Glutamatergic neuron (in vitro differentiated cells): ENCODE measurements around the gene NUCB1. TPM values are rescaled to one million over a fixed set of nuclear protein-coding genes. Genes with fewer than 3 reads are reported as not detected.
"Not testable (repeated sequence)": the region's sequence is repeated elsewhere in the genome, so short reads cannot be mapped to it uniquely, and the experiment has no call there.

Experiments
- DNase-seq: peaks from one replicate; pipeline ENCODE4 v3.0.0; 2022
- H3K27ac Mint-ChIP-seq: one replicate; pipeline ENCODE4 v1.8.0; 2020; ENCODE audit warnings: mild to moderate bottlenecking, mixed read lengths, inconsistent platforms; ENCODE audit not compliant: unreplicated experiment
- H3K27me3 Mint-ChIP-seq: one replicate; pipeline ENCODE4 v1.8.0; 2020; ENCODE audit warnings: mild to moderate bottlenecking, moderate library complexity, mixed read lengths, inconsistent platforms; ENCODE audit not compliant: unreplicated experiment
- H3K36me3 Mint-ChIP-seq: one replicate; pipeline ENCODE4 v1.8.0; 2020; ENCODE audit warnings: mild to moderate bottlenecking, mixed read lengths, inconsistent platforms; ENCODE audit not compliant: unreplicated experiment
- H3K4me1 Mint-ChIP-seq: one replicate; pipeline ENCODE4 v1.8.0; 2020; ENCODE audit warnings: mild to moderate bottlenecking, low read depth, mixed read lengths, inconsistent platforms; ENCODE audit not compliant: unreplicated experiment
- H3K4me3 Mint-ChIP-seq: one replicate; pipeline ENCODE4 v1.8.0; 2020; ENCODE audit warnings: mild to moderate bottlenecking, mixed read lengths, inconsistent platforms; ENCODE audit not compliant: unreplicated experiment
- H3K9me3 Mint-ChIP-seq: one replicate; pipeline ENCODE4 v1.8.0; 2020; ENCODE audit warnings: mild to moderate bottlenecking, moderate library complexity, mixed read lengths, inconsistent platforms; ENCODE audit not compliant: unreplicated experiment
- total RNA-seq: library from RNA; stranded (reverse); fragmentation: NEBNext Ultra II Directional; extraction: Animal tissue kit (Norgen Biotek cat#: 25700); gene quantifications from one replicate; pipeline ENCODE4 v1.2.1, GENCODE V29; 2021; ENCODE audit not compliant: unreplicated experiment
- TF ChIP-seq, protein P1 (sequence below): fragments of 200-600 bp; sonication (generic); IDR thresholded peaks from one replicate; pipeline ENCODE4 v1.5.0; 2021; ENCODE audit not compliant: partially characterized antibody, unreplicated experiment

NUCB1 gene
- total RNA-seq, 1 donor from 2014 or later = 115 TPM

- H3K4me1 Mint-ChIP-seq = peaks cover 6% of the 10 kb centered on the region
- peaks cover 7% of the 10 kb centered on the region for H3K9me3 Mint-ChIP-seq
- peak; percentile 58 for DNase-seq
- H3K27ac Mint-ChIP-seq = no peak overlapping the region
- no peak overlapping the region for H3K4me3 Mint-ChIP-seq
- H3K36me3 Mint-ChIP-seq = no peaks in the 10 kb centered on the region
- H3K27me3 Mint-ChIP-seq = peaks cover 13% of the 10 kb centered on the region
- TF ChIP-seq, protein P1, sequence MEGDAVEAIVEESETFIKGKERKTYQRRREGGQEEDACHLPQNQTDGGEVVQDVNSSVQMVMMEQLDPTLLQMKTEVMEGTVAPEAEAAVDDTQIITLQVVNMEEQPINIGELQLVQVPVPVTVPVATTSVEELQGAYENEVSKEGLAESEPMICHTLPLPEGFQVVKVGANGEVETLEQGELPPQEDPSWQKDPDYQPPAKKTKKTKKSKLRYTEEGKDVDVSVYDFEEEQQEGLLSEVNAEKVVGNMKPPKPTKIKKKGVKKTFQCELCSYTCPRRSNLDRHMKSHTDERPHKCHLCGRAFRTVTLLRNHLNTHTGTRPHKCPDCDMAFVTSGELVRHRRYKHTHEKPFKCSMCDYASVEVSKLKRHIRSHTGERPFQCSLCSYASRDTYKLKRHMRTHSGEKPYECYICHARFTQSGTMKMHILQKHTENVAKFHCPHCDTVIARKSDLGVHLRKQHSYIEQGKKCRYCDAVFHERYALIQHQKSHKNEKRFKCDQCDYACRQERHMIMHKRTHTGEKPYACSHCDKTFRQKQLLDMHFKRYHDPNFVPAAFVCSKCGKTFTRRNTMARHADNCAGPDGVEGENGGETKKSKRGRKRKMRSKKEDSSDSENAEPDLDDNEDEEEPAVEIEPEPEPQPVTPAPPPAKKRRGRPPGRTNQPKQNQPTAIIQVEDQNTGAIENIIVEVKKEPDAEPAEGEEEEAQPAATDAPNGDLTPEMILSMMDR = no peak
Measured at GRCh38 chr19:48896191-48896720, 3.9 kb upstream of the NUCB1 start.

GRCh38 chr19:48897181-48897580, 2.9 kb upstream of the NUCB1 start:
- Mint-ChIP-seq H3K36me3 (no peaks in the 10 kb centered on the region), H3K27ac (no peak overlapping the region), H3K9me3 (peaks cover 7% of the 10 kb centered on the region), H3K4me3 (no peak overlapping the region), H3K4me1 (peaks cover 6% of the 10 kb centered on the region), H3K27me3 (peaks cover 13% of the 10 kb centered on the region)
- no peak for DNase-seq
- TF ChIP-seq, protein P1 = no peak

- H3K9me3 Mint-ChIP-seq, DNase-seq, H3K4me1 Mint-ChIP-seq, H3K36me3 Mint-ChIP-seq: not testable (repeated sequence)
- peaks cover 13% of the 10 kb centered on the region for H3K27me3 Mint-ChIP-seq
- peak overlapping the region; percentile 92 for H3K27ac Mint-ChIP-seq
- H3K4me3 Mint-ChIP-seq = peak overlapping the region; percentile 98
Measured at GRCh38 chr19:48899386-48899749, 744 bp upstream of the NUCB1 start.

- Mint-ChIP-seq H3K9me3 (peaks cover 5% of the 10 kb centered on the region), H3K4me1 (peaks cover 5% of the 10 kb centered on the region), H3K36me3 (no peaks in the 10 kb centered on the region), H3K4me3 (peak overlapping the region; percentile 98), H3K27me3 (peaks cover 13% of the 10 kb centered on the region), H3K27ac (peak overlapping the region; percentile 92)
- TF ChIP-seq, protein P1 = no peak
- DNase-seq = no peak
Measured at GRCh38 chr19:48900477-48901406, 630 bp downstream of the NUCB1 start.

GRCh38 chr19:48902291-48902690, 2.2 kb downstream of the NUCB1 start:
- not testable (repeated sequence) for H3K27ac Mint-ChIP-seq, H3K4me1 Mint-ChIP-seq

DNA sequence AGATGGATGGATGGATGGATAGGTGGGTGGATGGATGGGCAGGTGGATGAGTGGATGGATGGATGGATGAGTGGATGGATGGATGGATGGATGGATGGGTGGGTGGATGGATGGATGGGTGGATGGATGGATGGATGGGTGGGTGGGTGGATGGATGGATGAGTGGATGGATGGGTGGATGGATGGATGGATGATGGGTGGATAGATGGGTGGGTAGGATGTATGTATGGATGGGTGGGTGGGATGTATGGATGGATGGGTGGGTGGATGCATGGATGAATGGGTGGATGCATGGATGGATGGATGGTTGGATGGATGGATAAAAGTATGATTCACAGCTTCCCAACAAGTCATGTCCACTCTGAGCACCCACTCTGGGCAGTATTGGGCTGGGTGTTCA, 3.7 kb downstream of the NUCB1 start:
- DNase-seq, H3K27me3 Mint-ChIP-seq, H3K4me3 Mint-ChIP-seq, H3K36me3 Mint-ChIP-seq, H3K9me3 Mint-ChIP-seq, H3K4me1 Mint-ChIP-seq, H3K27ac Mint-ChIP-seq: not testable (repeated sequence)

More at GRCh38 chr19:48902291-48902690, 2.2 kb downstream of the NUCB1 start:
- not testable (repeated sequence) for DNase-seq, H3K36me3 Mint-ChIP-seq, H3K9me3 Mint-ChIP-seq, H3K4me3 Mint-ChIP-seq
- H3K27me3 Mint-ChIP-seq = peaks cover 13% of the 10 kb centered on the region
